Brain pericyte (primary cell): ENCODE measurements around the gene TRMT1L.
"Not testable (repeated sequence)": the region's sequence is repeated elsewhere in the genome, so short reads cannot be mapped to it uniquely, and the experiment has no call there.

ENCODE experiments used
- DNase-seq: peaks from one replicate; pipeline ENCODE4 v3.0.0-alpha.2; 2012; ENCODE audit warnings: low read depth, low spot score

The TRMT1L gene, protein sequence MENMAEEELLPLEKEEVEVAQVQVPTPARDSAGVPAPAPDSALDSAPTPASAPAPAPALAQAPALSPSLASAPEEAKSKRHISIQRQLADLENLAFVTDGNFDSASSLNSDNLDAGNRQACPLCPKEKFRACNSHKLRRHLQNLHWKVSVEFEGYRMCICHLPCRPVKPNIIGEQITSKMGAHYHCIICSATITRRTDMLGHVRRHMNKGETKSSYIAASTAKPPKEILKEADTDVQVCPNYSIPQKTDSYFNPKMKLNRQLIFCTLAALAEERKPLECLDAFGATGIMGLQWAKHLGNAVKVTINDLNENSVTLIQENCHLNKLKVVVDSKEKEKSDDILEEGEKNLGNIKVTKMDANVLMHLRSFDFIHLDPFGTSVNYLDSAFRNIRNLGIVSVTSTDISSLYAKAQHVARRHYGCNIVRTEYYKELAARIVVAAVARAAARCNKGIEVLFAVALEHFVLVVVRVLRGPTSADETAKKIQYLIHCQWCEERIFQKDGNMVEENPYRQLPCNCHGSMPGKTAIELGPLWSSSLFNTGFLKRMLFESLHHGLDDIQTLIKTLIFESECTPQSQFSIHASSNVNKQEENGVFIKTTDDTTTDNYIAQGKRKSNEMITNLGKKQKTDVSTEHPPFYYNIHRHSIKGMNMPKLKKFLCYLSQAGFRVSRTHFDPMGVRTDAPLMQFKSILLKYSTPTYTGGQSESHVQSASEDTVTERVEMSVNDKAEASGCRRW

DNA sequence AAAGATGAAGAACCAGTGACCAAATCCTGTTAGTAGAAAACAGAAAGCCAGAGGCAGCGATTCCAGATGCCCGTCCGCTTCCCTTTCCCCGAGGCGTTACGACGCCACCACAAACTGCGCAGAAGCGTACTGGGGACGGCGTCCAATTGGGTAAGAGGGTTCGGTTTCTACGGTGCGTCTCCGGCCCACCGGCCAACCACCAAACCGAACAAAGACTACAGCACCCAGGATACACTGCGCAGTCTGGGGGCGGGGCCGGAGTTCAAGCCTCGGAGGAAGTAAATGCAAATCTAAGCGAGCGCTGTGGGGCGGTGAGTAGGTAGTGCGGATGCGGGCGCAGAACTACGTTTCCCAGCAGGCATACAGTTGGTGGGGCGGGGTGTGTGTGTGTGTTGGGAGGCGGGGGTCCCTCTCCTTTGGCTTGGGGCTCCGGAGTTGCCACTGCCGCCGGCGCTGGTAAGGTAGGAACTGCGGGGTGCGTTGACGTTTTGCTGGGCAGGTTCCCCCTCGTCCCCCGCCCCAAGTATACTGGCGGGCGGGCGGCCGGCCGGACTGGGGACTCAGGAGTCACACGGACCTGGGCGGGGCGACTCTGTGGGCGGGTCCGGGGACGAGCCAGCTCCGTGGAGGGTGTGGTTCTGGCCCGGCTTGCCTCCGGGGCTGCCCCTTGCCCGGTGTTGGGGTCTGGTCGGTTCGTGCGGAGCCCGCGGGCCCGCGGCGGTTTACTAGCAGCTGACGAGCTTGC, at the start of gene TRMT1L, which contains the start of gene SWT1:
Gene TRMT1L, minus strand, starts transcription at position 100 of the 745 bp plus-strand sequence. CDS start 241 bp downstream, outside the sequence.
Gene SWT1, plus strand, starts transcription at position 314 of the 745 bp plus-strand sequence. CDS start 3,675 bp downstream, outside the sequence.
- DNase-seq: peak; percentile 98

DNA sequence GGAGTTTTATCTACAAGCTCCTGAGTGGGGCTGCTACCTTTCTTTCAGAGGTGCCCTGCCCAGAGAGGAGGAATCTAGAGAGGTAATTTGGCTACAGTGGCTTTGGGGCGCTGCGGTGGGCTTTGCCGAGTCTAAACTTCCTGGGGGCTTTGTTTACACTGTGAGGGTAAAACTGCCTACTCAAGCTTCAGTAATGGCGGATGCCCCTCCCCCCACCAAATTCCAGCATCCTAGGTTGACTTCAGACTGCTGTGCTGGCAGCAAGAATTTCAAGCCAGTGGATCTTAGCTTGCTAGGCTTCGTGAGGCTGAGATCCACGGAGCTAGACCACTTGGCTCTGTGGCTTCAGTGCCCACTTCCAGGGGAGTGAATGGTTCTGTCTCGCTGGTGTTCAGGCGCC, 44.1 kb upstream of the TRMT1L start:
- no peak for DNase-seq

DNA sequence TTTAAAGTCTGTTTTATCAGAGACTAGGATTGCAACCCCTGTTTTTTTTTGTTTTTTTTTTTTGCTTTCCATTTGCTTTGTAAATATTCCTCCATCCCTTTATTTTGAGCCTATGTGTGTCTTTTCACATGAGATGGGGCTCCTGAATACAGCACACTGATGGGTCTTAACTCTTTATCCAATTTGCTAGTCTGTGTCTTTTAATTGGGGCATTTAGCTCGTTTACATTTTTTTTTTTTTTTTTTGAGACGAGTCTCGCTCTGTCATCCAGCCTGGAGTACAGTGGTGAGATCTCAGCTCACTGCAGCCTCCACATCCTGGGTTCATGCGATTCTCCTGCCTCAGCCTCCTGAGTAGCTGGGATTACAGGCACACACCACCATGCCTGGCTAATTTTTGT, 42.0 kb upstream of the TRMT1L start:
- not testable (repeated sequence) for DNase-seq

DNA sequence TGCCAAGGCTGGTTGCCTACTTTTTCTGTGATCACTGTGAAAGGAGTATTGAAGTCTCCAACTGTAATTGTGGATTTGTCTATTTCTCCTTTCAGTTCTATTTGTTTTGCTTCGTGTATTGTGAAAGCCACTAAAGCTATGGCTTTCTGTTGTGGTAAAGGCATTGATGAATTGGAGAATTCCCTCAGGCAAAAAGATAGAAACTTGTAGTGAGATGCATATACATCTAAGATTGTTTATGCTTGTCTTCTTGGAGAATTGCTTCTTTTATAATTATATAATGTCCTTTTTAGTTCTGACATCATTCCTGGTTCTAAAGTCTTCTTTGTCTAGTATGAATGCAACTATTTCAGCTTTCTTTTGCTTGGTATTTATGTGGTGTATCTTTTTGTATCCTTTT, 37.0 kb upstream of the TRMT1L start:
- DNase-seq: no peak

DNA sequence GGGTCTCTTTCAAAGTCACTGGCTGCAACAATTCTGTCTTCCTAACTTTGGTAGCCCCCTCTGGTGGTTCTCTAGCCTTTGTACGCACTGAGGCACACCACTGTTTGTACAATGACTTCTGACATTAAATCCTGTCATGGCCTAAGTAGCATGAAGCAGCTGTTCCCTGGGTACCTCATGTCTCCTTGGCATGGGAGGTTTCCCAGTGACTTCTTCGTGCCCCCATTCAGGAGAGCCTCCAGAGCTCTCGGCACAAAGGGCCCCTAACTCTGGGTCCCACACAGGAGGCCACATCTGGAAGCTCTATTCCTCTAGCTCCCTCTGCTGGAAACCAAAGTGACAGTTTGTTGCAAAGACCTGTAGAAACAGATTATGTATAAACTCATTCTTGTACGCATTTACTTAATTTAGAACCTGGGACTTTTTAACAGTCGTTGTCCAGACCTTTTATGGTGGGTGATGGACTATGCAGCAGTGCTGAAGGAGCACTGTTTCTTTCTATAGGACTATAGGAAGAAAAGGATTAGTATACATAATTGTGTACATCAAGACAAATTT, 13.6 kb upstream of the TRMT1L start:
- no peak for DNase-seq

DNA sequence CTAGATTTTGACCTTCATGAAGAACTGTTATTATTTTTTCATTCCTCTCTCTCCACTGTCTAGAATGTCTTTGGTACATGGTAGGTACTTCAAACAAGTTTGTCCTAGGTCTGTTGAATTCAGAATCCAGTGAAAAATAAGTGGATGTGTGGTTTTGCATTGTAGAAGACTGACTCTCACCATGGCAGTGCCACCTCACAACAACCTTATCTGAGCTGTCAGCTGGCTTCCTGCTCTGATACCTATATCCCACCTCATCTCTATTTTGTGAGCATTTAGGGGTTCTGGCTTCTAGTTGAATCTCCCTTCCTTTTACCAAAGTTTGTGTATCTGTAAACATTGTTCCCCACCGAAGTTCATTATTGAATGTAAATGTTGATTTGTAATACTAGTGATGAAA, 9.4 kb upstream of the TRMT1L start:
- DNase-seq: no peak

DNA sequence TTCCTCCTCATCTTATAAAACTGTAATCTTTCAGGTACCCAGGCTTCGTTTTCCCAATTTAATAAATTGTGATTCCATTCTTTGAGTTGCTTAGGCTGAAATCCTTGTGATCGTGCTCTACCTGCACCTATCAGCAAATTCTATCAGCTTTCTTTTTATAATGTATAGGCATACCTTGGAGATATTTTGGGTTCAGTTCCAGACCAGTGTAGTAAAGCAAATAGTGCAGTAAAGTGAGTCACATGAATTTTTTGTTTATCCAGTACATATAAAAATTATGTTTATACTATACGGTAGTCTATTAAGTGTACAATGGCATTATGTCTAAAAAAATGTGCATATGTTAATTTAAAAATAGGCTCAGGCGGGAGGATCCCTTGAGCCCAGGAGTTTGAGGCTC, 5.7 kb upstream of the TRMT1L start:
- DNase-seq: no peak

DNA sequence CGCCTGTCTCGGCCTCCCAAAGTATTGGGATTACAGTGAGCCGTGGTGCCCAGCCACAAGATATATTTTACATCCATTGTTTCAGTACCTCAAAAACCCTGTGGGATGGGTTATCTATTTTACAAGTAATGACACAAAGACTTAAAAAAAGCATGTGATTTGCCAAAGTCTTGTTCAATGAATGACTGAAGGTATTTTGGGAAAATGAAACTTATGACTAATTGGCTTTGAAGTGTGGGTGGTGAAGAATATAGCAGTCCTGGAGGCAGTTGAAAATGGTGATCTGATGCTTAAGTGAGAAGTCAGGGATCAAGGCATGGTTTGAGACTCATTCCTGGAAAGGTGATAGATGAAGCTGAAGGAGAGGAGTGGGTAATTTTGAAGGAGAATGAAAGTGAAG, 3.2 kb upstream of the TRMT1L start:
- DNase-seq: no peak

DNA sequence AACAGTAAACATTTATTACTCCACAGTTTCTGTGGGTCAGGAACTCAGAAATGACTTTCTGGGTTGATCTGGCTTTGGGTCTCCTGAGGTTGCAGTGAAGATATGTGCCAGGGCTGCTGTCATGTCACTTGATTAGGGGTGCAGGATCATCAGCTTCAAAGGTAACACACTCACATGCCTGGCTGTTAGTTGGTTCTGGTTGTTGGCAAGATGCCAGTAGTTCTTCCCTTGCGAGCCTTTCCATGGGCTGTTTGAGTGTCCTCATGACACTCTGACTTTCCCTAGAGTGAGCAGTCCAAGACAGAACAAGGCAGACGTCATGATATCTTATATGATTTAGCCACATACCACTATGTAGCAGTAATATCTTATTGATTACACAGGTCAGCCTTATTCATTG, 2.0 kb upstream of the TRMT1L start:
- DNase-seq: no peak

DNA sequence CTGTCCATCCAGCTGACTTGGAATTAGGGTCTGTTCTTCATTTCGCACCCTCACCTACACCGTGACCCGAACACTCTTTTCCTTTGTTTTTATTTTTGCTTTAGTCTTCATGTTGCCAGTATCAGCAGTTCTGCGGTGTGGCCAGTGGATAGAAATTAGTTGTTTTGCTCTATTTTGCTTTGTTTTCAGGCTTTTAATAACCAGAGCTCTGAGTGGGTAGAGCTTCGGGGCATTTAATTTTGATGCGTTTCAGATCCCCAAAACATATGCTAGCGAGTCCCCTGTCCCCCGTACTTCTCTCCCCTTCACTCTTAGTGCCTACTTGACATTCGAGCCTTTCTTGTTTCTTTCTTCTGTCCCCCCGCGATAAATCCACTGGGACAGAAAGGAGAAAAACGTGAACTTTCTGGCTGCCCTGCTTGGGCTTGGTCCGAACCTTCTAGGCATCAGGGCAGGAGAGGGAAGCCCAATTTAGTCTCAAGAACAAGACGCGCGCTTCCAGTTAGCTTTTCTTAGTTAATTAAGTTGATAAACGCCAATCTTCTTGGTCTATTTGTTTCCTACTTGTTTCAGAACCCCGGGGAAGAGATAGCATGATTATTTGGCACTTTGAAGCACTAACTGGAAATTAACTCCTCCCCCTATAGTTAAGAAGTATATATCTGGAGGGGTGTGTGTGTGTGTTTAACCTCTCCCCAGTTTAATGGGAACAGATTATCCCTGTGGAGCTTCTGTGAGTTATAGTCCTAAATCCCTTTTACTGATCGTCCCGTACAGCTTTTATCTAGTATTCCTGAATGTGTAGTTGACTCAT, 1.1 kb upstream of the TRMT1L start:
- DNase-seq: no peak

DNA sequence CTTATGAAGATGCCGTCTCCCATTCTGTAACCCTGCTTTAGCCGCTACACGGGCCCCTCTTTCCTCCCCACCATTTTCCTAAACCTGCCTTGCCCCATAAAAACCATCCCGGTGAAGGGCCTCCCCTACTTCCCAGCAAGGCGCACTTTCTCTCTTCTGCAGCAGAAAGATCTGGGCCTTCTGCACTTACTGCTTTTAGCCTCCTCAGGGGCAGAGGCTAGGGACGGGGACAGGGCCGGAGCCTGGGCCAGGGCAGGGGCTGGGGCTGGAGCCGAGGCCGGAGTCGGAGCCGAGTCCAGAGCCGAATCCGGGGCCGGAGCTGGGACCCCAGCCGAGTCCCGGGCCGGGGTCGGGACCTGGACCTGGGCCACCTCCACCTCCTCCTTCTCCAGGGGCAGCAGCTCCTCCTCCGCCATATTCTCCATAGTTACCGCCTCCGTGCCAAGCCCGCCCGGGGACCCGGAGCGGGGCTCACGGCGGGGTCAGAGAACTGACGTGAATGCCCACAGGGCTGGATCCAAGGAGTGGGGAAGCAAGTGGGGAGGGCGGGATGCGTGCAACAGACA, 382 bp downstream of the TRMT1L start:
- no peak for DNase-seq

DNA sequence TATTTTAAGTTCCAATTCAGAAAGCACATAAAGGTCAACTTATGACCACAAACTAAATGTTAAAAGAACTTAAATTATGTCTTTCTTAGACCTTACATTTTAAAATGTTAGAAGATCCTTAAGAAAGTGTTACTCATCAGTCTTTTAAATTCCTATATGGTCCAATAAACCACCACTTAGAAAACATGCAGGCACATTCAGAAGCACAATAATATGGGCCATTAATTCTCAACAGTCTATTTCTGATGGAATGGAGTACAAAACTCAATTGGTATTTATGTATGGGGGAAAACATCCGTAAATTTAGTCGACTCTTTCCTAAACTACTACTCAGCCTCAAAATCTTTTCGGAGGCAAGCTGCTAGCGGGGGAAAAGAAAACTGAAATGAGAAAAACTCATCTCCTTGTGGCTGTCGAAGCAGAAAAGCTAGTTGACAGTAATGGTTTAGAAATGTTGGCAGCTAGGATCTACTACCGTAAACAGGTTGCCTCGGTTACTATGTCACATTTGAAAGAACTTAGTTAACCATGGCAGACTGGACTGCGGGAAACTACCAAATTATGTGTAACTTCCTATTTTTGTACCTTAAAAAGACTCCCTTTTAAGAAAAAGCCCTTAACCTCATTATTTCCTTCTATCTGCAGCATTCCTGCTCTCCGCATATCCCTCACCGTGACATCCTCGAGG, 1.0 kb downstream of the TRMT1L start:
- DNase-seq: no peak

DNA sequence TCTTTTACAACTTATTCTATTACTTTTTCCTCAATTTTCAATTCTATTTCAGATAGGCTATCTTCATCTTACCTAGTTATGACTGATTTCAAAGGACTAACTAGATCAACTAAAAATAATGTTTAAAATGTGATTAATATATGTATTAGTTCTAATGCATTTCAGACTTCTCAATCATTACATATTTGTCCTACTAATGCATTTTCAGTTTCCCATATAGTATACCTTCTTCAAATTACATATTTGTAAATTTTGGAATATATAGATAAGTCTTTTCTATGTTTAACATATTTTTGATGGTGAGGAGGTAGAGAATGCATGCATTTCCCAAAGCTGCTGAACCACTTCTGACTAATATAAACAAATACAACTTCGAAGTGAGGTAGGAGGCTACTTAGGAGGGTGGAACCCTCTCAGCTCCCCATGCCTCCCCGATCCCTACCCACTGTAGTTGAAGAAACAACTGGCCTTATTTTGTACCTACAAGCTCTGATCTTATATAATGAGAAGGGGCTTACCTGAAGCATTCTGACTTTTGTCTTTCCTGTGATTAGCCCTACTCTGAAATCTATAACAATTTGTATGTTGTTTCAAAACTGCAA, 1.7 kb downstream of the TRMT1L start:
- DNase-seq: no peak

DNA sequence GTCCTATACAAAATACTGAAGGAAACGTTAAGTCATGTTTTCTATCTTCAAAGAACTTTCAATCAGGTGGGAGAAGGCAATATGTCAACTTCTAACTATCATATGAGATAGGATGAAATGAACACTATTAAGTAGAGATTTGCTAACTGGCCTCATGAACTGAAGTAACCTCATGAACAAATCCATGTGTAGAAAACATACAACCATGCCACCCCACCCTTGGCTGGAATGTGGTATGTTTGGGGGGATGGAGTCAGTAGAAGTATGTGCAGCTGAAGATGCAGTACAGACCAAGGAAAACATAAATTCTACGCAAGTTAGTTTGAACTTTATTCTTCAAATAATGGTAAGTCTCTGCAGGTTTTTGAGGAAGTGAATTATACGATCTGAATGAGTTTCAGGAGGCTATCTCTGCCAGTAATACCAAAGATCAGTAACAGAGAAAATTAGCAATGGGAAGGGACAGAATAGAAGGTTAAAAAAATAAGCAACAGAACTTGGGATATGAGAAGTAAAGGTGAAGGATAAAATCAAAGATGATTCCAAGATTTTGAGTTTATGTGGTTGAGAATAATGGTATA, 4.5 kb downstream of the TRMT1L start:
- DNase-seq: no peak

DNA sequence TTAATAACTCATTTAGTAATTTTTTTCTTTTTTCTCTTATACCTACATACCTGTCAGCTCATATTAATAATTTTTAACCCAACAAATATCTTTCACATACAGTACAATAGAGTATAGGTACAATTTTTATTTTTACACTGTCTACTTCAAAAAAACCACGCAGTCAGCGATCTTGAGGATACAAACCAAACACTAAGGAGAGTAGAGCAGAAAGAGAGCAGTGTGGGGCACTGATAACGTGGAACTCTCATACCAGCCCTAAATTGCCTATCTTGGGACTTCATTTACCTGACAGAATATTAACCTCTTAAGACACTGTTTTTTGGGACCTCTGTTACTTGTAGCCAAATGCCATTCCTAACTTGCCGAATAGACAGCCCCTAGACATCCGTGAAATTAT, 5.5 kb downstream of the TRMT1L start:
- no peak for DNase-seq

DNA sequence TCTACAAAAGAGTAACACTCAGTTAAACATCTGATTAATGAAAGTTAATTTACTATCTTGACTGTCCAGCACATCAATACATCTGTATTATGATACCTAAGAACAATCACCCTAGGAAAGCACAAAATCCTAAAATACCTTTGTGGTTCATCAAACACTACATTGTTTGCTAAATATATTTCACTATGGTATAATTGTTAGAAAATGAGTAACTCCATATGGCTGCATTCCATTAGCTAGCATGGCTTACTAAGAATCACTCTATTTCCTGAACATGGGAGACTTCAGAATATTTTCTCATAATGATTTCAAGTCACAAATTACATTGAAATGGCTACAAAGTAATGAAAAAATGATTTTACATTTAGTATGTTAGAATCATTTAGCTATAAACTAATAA, 12.5 kb downstream of the TRMT1L start:
- no peak for DNase-seq

DNA sequence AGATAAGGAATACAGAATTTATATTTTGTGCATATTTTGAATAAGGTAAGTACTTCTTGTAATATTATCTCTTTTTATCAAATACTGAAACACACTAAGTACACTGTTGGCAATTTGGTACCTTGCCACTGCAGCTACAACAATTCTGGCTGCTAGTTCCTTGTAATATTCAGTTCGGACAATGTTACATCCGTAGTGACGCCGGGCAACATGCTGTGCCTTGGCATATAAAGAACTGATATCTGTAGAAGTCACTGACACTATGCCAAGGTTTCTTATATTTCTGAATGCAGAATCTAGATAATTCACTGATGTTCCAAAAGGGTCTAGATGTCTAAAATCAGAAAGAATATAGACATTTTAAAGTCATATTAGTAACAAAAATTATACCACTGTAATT, 17.5 kb downstream of the TRMT1L start:
- no peak for DNase-seq

DNA sequence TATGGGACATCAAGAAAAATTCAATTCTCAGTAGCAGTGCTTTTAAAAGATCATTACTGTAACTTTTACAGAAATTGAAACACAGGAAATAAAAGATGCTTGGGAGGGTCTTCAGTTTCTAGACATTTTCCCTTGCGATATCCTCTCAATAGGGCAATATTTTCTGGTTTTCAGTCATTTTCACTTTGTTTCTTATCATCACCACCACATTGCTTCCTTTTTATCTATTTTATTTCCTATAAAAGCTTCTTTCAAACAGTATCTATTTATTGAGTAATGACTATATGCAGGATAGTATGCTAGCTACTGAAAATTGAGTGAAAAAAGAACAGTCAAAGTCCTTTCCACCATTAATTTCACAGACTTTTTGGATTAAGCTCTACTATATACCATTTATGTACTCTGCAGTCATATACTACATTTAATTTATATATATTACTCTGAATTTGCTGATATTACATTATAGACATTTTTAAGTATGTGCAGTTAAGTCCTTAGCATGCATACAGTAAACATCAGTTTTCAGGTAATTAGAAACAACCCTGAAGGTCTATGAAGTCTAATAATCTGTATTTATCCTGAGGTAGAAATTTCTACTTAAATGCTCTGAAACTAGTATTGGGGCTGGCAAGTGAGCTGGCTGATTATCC, 18.7 kb downstream of the TRMT1L start:
- no peak for DNase-seq

DNA sequence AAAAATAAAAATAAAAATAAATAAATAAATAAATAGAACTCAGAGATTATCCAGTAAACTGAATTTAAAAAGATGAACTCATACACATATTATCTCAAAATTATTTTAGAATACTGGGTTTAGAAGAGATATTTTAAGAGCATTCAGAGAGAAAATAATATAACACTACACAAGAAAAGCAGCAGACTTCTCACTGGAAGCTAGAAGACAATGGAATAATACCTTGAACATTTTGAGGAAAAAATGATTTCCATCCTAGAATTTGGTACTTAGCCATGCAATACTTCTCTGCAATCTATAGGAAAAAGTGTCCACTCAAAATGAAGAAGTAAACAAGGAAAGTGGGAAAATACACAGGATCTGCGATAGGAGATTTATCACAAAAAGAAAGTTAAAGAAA, 24.2 kb downstream of the TRMT1L start:
- no peak for DNase-seq
